OCI-LY3 (cell line): ENCODE measurements around the gene RAI1.

Experiments used
- H2AFZ ChIP-seq: fragments of 200-600, 300-600 bp; shearing (Covaris generic); 2 replicates; pipeline ENCODE4 v1.6.0; 2014; ENCODE audit warnings: antibody characterized with exemption, low read depth, low read length
- H3K27ac ChIP-seq: fragments of 200-600, 300-600 bp; sonication (generic); 2 replicates; pipeline ENCODE4 v1.5.1; 2014; ENCODE audit warnings: mild to moderate bottlenecking, low read length, moderate library complexity, mixed read lengths
- H3K27me3 ChIP-seq: fragments of 200-600, 300-600 bp; sonication (generic); 2 replicates; pipeline ENCODE4 v1.6.1; 2014; ENCODE audit warnings: low read depth, low read length, mixed read lengths
- H3K36me3 ChIP-seq: fragments of 200-600, 300-600 bp; sonication (generic); replicated peaks from 2 replicates; pipeline ENCODE3; 2014; ENCODE audit warnings: low read depth, low read length, mixed read lengths
- H3K4me1 ChIP-seq: fragments of 300-600, 200-600 bp; sonication (generic); 2 replicates; pipeline ENCODE4 v1.6.1; 2014; ENCODE audit warnings: low read length, mixed read lengths
- H3K4me2 ChIP-seq: fragments of 200-600, 300-600 bp; sonication (generic); 2 replicates; pipeline ENCODE4 v1.6.1; 2014; ENCODE audit warnings: low read length, mixed read lengths
- H3K4me3 ChIP-seq: fragments of 300-600, 200-600 bp; sonication (generic); 2 replicates; pipeline ENCODE4 v1.5.1; 2014; ENCODE audit warnings: antibody characterized with exemption, mild to moderate bottlenecking, low read length, moderate library complexity
- H3K79me2 ChIP-seq: fragments of 300-600, 200-600 bp; shearing (Covaris generic); 2 replicates; pipeline ENCODE4 v1.6.1; 2014; ENCODE audit warnings: mild to moderate bottlenecking, low read length, mixed read lengths
- H3K9ac ChIP-seq: fragments of 300-600, 200-600 bp; shearing (Covaris generic); 2 replicates; pipeline ENCODE4 v1.6.0; 2014; ENCODE audit warnings: mild to moderate bottlenecking, low read length, moderate library complexity
- H3K9me3 ChIP-seq: fragments of 200-600, 300-600 bp; shearing (Covaris generic); 2 replicates; pipeline ENCODE4 v1.6.1; 2014; ENCODE audit warnings: low read length, mixed read lengths; ENCODE audit not compliant: insufficient read depth
- H4K20me1 ChIP-seq: fragments of 200-600, 300-600 bp; sonication (generic); 2 replicates; pipeline ENCODE4 v1.6.1; 2016; ENCODE audit warnings: low read length, mixed read lengths; ENCODE audit not compliant: insufficient read depth
- EZH2phosphoT487 ChIP-seq: fragments of 200-600 bp; shearing (Covaris generic); IDR thresholded peaks from 2 replicates; pipeline ENCODE4 v1.6.1; 2018; ENCODE audit warnings: antibody characterized with exemption, mixed run types, low read depth
- TF ChIP-seq, protein P1 (sequence below): fragments of 200-600, 300-600 bp; sonication (generic); IDR thresholded peaks from 2 replicates; pipeline ENCODE4 v1.5.1; 2014; ENCODE audit warnings: antibody characterized with exemption, low read length, low read depth

Gene RAI1

DNA sequence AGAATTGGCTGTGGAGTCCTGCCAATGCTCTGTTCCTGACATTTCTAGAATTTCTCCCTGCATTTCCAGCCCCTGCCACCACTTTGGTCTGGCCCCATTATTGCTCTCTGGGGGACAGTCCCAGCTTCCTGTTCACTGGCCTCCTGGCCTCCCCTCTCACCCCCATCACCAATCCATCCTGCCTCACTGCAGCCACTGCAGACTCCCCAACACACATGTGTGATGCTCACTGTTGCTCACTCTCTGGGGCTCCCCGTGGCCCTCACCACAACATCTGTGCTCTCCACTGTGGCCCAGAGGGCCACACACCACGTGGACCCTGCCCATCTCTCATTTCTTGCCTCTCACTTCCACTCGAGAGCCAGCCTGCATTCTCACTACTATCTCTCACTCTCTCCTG lies 91.0 kb downstream of the RAI1 start:
- TF ChIP-seq EZH2phosphoT487, result no peak
- TF ChIP-seq, protein P1, sequence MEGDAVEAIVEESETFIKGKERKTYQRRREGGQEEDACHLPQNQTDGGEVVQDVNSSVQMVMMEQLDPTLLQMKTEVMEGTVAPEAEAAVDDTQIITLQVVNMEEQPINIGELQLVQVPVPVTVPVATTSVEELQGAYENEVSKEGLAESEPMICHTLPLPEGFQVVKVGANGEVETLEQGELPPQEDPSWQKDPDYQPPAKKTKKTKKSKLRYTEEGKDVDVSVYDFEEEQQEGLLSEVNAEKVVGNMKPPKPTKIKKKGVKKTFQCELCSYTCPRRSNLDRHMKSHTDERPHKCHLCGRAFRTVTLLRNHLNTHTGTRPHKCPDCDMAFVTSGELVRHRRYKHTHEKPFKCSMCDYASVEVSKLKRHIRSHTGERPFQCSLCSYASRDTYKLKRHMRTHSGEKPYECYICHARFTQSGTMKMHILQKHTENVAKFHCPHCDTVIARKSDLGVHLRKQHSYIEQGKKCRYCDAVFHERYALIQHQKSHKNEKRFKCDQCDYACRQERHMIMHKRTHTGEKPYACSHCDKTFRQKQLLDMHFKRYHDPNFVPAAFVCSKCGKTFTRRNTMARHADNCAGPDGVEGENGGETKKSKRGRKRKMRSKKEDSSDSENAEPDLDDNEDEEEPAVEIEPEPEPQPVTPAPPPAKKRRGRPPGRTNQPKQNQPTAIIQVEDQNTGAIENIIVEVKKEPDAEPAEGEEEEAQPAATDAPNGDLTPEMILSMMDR, result no peak
- H3K4me2 ChIP-seq, result no peak overlapping the region
- H3K79me2 ChIP-seq, result no peaks in the 10 kb centered on the region

GRCh38 chr17:17774009-17774881 lies 93.0 kb downstream of the RAI1 start:
- Histone ChIP-seq H3K79me2 (no peaks in the 10 kb centered on the region), H3K9me3 (no peaks in the 10 kb centered on the region), H3K4me2 (no peak overlapping the region), H3K27me3 (no peaks in the 10 kb centered on the region), H3K4me1 (no peaks in the 10 kb centered on the region), H3K36me3 (no peaks in the 10 kb centered on the region), H3K9ac (no peak overlapping the region), H2AFZ (no peak overlapping the region), H3K27ac (no peak overlapping the region), H4K20me1 (no peaks in the 10 kb centered on the region), H3K4me3 (no peak overlapping the region)
- TF ChIP-seq, protein P1, result no peak
- TF ChIP-seq EZH2phosphoT487, result no peak

More for the DNA sequence above, 91.0 kb downstream of the RAI1 start:
- Histone ChIP-seq H2AFZ (no peak overlapping the region), H3K9me3 (no peaks in the 10 kb centered on the region), H3K27ac (no peak overlapping the region), H4K20me1 (no peaks in the 10 kb centered on the region), H3K36me3 (no peaks in the 10 kb centered on the region), H3K4me1 (no peaks in the 10 kb centered on the region), H3K27me3 (no peaks in the 10 kb centered on the region), H3K4me3 (no peak overlapping the region), H3K9ac (no peak overlapping the region)

GRCh38 chr17:17776889-17777288 lies 95.6 kb downstream of the RAI1 start:
- H4K20me1 ChIP-seq, result no peaks in the 10 kb centered on the region
- H3K9me3 ChIP-seq, result no peaks in the 10 kb centered on the region
- TF ChIP-seq EZH2phosphoT487, result no peak
- TF ChIP-seq, protein P1, result no peak
- no peaks in the 10 kb centered on the region for H3K27me3 ChIP-seq
- no peaks in the 10 kb centered on the region for H3K4me1 ChIP-seq
- no peak overlapping the region for H3K4me2 ChIP-seq
- no peak overlapping the region for H3K27ac ChIP-seq
- no peaks in the 10 kb centered on the region for H3K79me2 ChIP-seq
- H2AFZ ChIP-seq, result no peak overlapping the region
- H3K4me3 ChIP-seq, result no peak overlapping the region
- H3K36me3 ChIP-seq, result no peaks in the 10 kb centered on the region
- H3K9ac ChIP-seq, result no peak overlapping the region

DNA sequence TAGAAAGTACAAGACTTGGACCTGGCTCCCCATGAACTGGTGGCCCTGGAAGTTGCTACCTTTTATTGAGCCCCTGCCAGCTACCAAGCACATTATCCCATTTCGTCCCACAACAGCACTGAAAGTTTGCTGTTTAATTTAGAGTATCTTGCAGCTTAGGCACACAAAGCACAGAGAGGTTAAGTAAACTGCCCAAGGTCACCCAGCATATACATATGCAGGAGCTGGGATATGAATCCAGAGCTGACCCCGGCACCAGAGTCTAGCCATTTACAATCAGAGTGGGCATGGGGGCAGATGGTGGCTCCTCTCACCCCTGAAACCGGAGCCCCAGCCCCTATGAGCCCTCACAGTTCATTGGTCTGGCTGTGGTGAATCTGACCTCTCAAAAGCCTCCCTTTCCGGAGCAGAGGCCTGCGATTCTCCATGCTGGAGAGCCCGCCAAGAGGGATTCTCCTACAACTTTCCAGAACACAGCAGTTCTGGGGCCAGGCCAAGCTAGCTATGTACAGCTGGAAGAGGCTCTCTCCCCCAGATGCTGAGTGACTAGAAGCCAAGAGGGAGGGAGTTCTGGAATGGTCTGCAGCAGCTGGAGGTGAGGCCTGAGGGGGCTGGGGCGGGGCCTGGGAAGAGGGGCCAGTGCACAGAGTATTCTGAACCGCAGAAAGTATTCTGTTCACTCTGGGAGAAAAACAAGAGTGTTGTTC lies 97.2 kb downstream of the RAI1 start:
- H3K27ac ChIP-seq, result no peak overlapping the region
- no peaks in the 10 kb centered on the region for H3K9me3 ChIP-seq
- no peaks in the 10 kb centered on the region for H3K4me1 ChIP-seq
- H3K4me3 ChIP-seq, result no peak overlapping the region
- no peaks in the 10 kb centered on the region for H4K20me1 ChIP-seq
- no peaks in the 10 kb centered on the region for H3K27me3 ChIP-seq
- no peak overlapping the region for H3K9ac ChIP-seq
- H2AFZ ChIP-seq, result no peak overlapping the region
- no peaks in the 10 kb centered on the region for H3K79me2 ChIP-seq
- TF ChIP-seq, protein P1, result no peak
- no peak for TF ChIP-seq EZH2phosphoT487
- H3K36me3 ChIP-seq, result no peaks in the 10 kb centered on the region
- no peak overlapping the region for H3K4me2 ChIP-seq
